Endodermal cell (in vitro differentiated cells): Measurements from ENCODE around the gene CIZ1. TPM values are rescaled to one million over a fixed set of nuclear protein-coding genes. Genes with fewer than 3 reads are reported as not detected.

ENCODE experiments used
- DNase-seq: peaks from one replicate; pipeline ENCODE4 v3.0.0-alpha.2; 2017
- H3K27ac ChIP-seq: 2 replicates; pipeline ENCODE4 v1.5.1; 2013; ENCODE audit warnings: mild to moderate bottlenecking, low read depth, low read length, moderate library complexity
- H3K27me3 ChIP-seq: 2 replicates; pipeline ENCODE4 v1.6.1; 2013; ENCODE audit warnings: mild to moderate bottlenecking, low read length, moderate library complexity; ENCODE audit not compliant: insufficient read depth, control insufficient read depth, poor library complexity, severe bottlenecking
- H3K36me3 ChIP-seq: 2 replicates; pipeline ENCODE4 v1.7.0; 2013; ENCODE audit warnings: mild to moderate bottlenecking, low read length, moderate library complexity; ENCODE audit not compliant: control insufficient read depth, insufficient read depth
- H3K4me1 ChIP-seq: one replicate; pipeline ENCODE4 v1.7.0; 2013; ENCODE audit warnings: low read length; ENCODE audit not compliant: control insufficient read depth, insufficient read depth
- H3K4me3 ChIP-seq: 2 replicates; pipeline ENCODE4 v1.5.1; 2013; ENCODE audit warnings: mild to moderate bottlenecking, low read length, moderate library complexity
- H3K9ac ChIP-seq: 2 replicates; pipeline ENCODE4 v1.6.1; 2013; ENCODE audit warnings: mild to moderate bottlenecking, low read length, moderate library complexity; ENCODE audit not compliant: poor library complexity, severe bottlenecking; ENCODE audit errors: extremely low read depth
- H3K9me3 ChIP-seq: 2 replicates; pipeline ENCODE4 v1.6.1; 2013; ENCODE audit warnings: mild to moderate bottlenecking, low read length, moderate library complexity; ENCODE audit not compliant: control insufficient read depth
- H3K27ac Mint-ChIP-seq: 2 replicates; pipeline ENCODE4 v1.8.0; 2020; ENCODE audit warnings: mixed read lengths
- H3K27me3 Mint-ChIP-seq: 2 replicates; pipeline ENCODE4 v1.8.0; 2021; ENCODE audit warnings: mild to moderate bottlenecking, mixed read lengths; ENCODE audit not compliant: insufficient read depth
- H3K36me3 Mint-ChIP-seq: 2 replicates; pipeline ENCODE4 v1.8.0; 2020; ENCODE audit warnings: low read depth, mixed read lengths
- H3K4me1 Mint-ChIP-seq: 2 replicates; pipeline ENCODE4 v1.8.0; 2020; ENCODE audit warnings: mixed read lengths
- H3K4me3 Mint-ChIP-seq: 2 replicates; pipeline ENCODE4 v1.8.0; 2020; ENCODE audit warnings: mild to moderate bottlenecking, moderate library complexity, mixed read lengths
- H3K9me3 Mint-ChIP-seq: 2 replicates; pipeline ENCODE4 v1.8.0; 2020; ENCODE audit warnings: mild to moderate bottlenecking, mixed read lengths
- CTCF ChIP-seq: fragments of 200-600 bp; sonication (generic); conservative IDR thresholded peaks from 2 replicates; pipeline ENCODE4 v1.5.0; 2021; ENCODE audit warnings: antibody characterized with exemption, mild to moderate bottlenecking
- WGBS, 2 experiments: methylation state at CpG; one replicate each; pipeline versions ENCODE4 v1.1.5 to v1.1.7; 2013; ENCODE audit warnings: missing lambda C conversion rate in 2 of 2, mixed read lengths in 1 of 2; ENCODE audit not compliant: insufficient coverage in 1 of 2, insufficient read length in 1 of 2; 5-methylcytosine and 5-hydroxymethylcytosine counted together
- total RNA-seq, 2 donors: library from RNA; stranded (reverse); fragmentation: NEBNext Ultra II Directional in 1 of 2; extraction: Animal tissue kit (Norgen Biotek cat#: 25700) in 1 of 2; gene quantifications; 2 replicates in 1 of 2; 3 replicates in 1 of 2; pipeline ENCODE4 v1.2.1, GENCODE V29; 2021

CIZ1 gene
- total RNA-seq, 2 donors from 2014 or later = 115 to 117 TPM

- WGBS, 2 experiments = 86% methylated on average over 2 of the region's 2 CpGs; no CpG with 5 or more reads in 1 of the 2 experiments
- no peaks in the 10 kb centered on the region for H3K36me3 Mint-ChIP-seq
- H3K36me3 ChIP-seq = no peaks in the 10 kb centered on the region
- no peaks in the 10 kb centered on the region for H3K27me3 ChIP-seq
- no peak overlapping the region for H3K9ac ChIP-seq
- DNase-seq = no peak
- no peaks in the 10 kb centered on the region for H3K9me3 Mint-ChIP-seq
- TF ChIP-seq CTCF = no peak
- H3K4me1 ChIP-seq = no peaks in the 10 kb centered on the region
- no peak overlapping the region for H3K27ac Mint-ChIP-seq
- H3K4me3 Mint-ChIP-seq = no peak overlapping the region
- peaks cover 4% of the 10 kb centered on the region for H3K27me3 Mint-ChIP-seq
- no peaks in the 10 kb centered on the region for H3K4me1 Mint-ChIP-seq
- H3K27ac ChIP-seq = no peak overlapping the region
- no peaks in the 10 kb centered on the region for H3K9me3 ChIP-seq
- H3K4me3 ChIP-seq = no peak overlapping the region
Observed at GRCh38 chr9:128142596-128142995, 48.8 kb downstream of the CIZ1 start.

GRCh38 chr9:128142061-128142460 is 49.3 kb downstream of the CIZ1 start:
- Histone ChIP-seq H3K9me3 (no peaks in the 10 kb centered on the region), H3K27me3 (no peaks in the 10 kb centered on the region), H3K36me3 (no peaks in the 10 kb centered on the region), H3K27ac (no peak overlapping the region), H3K4me1 (no peaks in the 10 kb centered on the region), H3K9ac (no peak overlapping the region), H3K4me3 (no peak overlapping the region)
- Mint-ChIP-seq H3K27me3 (peaks cover 7% of the 10 kb centered on the region), H3K9me3 (no peaks in the 10 kb centered on the region), H3K4me1 (no peaks in the 10 kb centered on the region), H3K4me3 (no peak overlapping the region), H3K27ac (no peak overlapping the region), H3K36me3 (no peaks in the 10 kb centered on the region)
- WGBS, 2 experiments = 90 to 93% methylated on average over 3 to 4 of the region's 4 CpGs
- DNase-seq = no peak
- TF ChIP-seq CTCF = no peak

GRCh38 chr9:128141604-128142003 is 49.8 kb downstream of the CIZ1 start:
- no peaks in the 10 kb centered on the region for H3K4me1 ChIP-seq
- 93 to 100% methylated on average over 1 to 3 of the region's 3 CpGs for WGBS, 2 experiments
- no peaks in the 10 kb centered on the region for H3K36me3 ChIP-seq
- Mint-ChIP-seq H3K27me3 (peaks cover 5% of the 10 kb centered on the region), H3K27ac (no peak overlapping the region), H3K4me1 (no peaks in the 10 kb centered on the region), H3K9me3 (no peaks in the 10 kb centered on the region), H3K4me3 (no peak overlapping the region), H3K36me3 (no peaks in the 10 kb centered on the region)
- no peak for TF ChIP-seq CTCF
- H3K9ac ChIP-seq = no peak overlapping the region
- H3K27ac ChIP-seq = no peak overlapping the region
- no peak overlapping the region for H3K4me3 ChIP-seq
- no peak for DNase-seq
- H3K27me3 ChIP-seq = no peaks in the 10 kb centered on the region
- H3K9me3 ChIP-seq = no peaks in the 10 kb centered on the region
